Femur (tissue), 1 donor: ENCODE measurements around the gene ZNF135.

ENCODE experiments used
- DNase-seq: peaks from one replicate; pipeline ENCODE4 v3.0.0-alpha.2; 2017

ZNF135 gene

DNA sequence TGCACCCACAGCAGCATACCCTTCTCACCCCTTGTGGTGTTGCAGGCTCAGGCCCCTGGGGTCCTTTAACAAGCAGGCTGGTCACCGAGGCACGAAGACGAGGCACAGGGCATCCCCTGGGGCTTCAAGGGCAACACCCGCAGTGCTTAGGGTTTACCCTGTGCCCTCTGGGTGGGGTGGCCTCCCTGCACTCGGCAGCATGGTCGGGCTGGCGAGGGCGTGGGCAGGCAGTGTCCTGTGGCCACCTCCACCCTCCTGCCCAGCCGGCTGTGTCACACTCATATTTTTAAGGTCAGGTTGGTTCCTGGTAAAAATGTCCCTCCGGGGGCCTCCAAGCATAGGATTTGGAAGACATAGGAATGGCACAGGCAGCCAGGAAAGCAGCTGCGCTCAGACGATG, 11.4 kb upstream of the ZNF135 start:
- no peak for DNase-seq

GRCh38 chr19:58052256-58052655, 6.8 kb upstream of the ZNF135 start:
- DNase-seq: no peak

DNA sequence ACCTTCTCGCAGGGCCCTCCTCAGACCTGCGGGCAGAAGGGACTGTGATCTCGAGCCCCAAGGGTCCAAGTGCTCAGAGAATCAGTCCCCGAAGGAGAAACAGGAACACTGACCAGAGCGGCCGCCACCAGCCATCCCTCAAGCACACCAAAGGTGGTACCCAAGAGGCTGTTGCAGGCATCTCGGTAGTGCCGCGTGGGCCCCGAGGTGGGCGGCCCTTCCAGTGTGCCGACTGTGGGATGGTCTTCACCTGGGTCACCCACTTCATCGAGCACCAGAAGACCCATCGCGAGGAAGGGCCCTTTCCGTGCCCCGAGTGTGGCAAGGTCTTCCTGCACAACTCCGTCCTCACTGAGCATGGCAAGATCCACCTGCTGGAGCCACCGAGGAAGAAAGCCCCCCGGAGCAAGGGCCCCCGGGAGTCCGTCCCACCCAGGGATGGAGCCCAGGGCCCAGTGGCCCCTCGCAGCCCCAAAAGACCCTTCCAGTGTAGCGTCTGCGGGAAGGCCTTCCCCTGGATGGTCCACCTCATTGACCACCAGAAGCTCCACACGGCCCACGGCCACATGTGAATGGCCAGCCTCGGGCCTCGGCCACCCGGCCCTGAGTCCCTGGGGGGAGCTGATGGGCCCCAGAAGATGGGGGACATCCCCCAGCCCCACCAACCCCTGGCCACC, 5.5 kb upstream of the ZNF135 start:
- DNase-seq: no peak

GRCh38 chr19:58054901-58055874, 3.9 kb upstream of the ZNF135 start:
- DNase-seq: peak; percentile 81

- no peak for DNase-seq
These were observed 2.8 kb upstream of the ZNF135 start for GRCh38 chr19:58056261-58056660.

- no peak for DNase-seq
These were observed 2.2 kb upstream of the ZNF135 start for GRCh38 chr19:58056861-58057260.

DNA sequence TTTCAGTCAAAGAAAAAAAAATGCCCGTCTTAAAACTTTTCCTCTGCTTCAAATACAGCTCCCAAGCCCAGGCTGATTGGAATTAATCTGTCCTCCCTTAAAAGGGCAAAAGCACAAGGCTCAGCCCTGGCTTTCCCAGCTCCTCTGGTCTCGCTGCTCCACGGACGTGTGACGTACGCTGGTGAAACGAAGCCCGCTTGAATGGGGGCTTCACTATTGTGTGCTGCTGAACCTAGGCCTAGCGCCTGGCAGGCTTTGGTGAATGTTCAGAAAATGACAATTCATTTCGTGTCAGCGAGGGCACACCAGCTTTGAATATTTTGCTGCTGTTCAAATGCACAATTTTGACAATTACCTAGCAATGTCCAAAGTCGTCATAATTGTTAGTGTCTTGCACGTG, 615 bp upstream of the ZNF135 start:
- DNase-seq: no peak

- peak; percentile 45 for DNase-seq
These were observed 593 bp downstream of the ZNF135 start for GRCh38 chr19:58059671-58060078.

DNA sequence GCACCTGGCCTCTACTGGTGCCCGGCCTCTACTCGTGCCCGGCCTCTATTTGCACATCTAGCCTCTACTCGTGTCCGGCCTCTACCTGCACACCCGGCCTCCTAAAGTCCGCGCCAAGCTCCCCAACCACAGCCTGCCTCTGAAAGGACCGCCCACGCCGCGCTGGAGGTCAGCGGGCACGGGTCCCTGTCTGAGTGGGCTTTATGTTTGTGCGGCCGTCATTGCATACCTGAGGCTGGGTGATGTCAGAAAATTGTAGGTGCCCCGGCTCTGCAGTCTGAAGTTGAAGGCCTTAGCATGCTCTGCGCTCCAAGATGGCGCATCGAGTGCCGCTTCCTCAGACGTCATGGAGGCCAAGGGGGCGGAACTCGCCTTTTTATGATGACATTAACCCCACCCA, 1.1 kb downstream of the ZNF135 start:
- no peak for DNase-seq

GRCh38 chr19:58063712-58064111, 4.6 kb downstream of the ZNF135 start:
- DNase-seq: no peak

GRCh38 chr19:58067240-58067912, 8.3 kb downstream of the ZNF135 start:
- no peak for DNase-seq

DNA sequence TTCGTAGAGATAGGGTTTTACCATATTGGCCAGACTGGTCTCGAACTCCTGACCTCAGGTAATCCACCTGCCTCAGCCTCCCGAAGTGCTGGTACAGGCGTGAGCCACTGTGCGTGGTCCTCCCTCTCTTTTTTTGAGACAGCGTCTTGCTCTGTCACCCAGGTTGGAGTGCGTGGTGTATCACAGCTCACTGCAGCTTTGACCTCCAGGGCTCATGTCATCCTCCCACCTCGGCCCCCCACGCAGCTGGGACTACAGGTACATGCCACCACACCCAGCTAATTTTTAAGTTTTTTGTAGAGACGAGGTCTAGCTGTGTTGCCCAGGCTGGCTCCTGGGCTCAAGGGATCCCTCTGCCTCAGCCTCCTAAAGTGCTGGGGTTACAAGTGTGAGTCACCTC, 20.7 kb downstream of the ZNF135 start:
- DNase-seq: no peak

DNA sequence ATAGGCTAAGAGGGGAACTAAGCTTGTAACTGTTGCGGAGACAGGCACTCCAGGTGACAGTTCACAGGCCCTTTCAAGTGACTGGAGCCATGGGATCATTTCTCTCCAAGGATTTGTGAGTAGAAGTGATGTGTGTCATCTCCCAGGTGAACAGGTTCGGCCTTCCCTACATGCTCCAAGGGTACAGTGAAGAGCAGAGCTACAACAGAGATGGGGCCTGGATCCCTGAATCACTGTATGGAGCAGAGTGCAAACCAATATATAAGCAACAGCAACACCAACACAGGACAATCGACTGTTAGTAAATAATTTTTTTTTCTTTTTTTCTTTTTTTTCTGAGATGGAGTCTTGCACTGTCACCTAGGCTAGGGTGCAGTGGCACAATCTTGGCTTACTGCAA, 23.9 kb downstream of the ZNF135 start:
- no peak for DNase-seq

DNA sequence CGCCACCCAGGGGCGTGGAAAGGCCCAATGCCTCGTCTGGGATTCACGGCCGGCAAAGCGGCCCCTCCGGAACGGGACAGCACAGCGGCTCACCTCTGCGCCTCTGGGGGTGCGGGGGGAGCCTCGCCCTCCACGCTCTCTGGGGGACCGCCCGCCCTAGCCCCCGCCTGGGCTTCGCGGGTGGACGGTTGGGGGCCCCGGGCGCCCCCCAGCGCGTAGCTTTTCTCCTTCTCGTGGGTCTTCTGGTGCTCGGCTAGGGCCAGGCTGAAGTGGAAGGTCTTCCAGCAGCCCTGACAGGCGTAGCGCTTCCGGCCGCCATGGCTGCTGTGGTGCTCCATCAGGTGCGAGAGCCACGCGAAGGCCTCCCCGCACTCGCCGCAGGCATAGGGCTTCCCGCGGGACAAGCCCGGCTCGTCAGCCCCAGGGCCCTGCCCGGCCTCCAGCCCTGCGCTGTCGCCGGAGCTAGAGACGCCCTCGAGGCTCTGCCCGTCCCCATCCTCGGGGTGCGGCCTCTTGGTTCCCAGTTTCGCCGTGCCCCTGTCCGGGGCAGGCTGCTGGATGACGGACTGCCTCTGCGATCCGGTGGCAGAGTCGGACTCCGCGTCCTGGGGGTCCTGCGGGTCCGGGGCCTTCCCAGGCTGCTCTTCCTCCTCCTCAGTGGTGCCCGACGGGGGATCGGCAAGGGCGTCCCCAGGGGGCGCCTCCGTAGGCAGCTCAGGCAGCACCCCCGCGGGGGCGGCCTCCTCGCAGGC, 25.7 kb downstream of the ZNF135 start:
- DNase-seq: no peak

GRCh38 chr19:58085348-58085875, 26.3 kb downstream of the ZNF135 start:
- no peak for DNase-seq

DNA sequence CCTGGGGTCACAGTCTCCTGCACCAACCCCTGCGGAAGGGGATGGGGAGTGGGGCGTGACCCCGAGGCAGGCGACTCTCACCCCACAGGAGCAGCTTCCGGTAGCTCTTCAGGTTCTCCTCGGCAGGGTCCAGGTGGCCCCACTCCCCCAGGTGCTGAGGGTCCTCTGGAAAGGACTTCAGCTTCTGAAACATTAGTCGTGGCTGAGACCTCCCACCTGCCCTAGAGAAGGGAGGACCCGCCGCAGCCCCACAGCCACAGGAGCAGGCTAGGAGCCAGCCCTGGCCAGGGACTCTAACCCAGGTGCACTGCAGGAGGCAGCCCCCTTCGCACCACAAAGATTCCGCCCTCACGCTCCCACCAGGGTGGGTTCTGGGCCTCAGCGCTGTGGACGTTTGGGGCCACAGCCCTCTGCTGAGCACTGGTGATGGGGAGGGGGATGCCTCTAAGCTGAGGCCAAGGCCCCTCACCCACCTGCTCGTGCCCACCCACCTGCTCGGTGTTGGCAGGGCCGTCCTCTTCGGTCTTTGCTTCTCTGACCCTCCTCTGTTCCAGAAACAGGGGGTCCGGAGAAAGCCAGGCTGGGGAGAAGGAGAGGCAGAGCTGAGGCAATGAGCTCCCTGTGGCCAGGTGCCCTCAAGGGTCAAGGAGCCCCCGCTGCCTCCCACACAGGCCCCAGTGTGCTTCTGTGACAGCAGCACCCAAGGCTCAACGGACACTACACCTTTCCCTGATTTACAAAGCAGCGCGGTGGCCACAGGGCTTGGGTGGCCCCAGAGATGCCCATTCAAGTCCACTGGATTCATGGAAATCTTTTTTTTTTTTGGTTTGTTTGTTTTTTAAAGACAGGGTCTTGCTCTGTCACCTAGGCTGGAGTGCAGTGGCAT, 28.0 kb downstream of the ZNF135 start:
- no peak for DNase-seq

- no peak for DNase-seq
These were observed 29.5 kb downstream of the ZNF135 start for GRCh38 chr19:58088521-58089052.

DNA sequence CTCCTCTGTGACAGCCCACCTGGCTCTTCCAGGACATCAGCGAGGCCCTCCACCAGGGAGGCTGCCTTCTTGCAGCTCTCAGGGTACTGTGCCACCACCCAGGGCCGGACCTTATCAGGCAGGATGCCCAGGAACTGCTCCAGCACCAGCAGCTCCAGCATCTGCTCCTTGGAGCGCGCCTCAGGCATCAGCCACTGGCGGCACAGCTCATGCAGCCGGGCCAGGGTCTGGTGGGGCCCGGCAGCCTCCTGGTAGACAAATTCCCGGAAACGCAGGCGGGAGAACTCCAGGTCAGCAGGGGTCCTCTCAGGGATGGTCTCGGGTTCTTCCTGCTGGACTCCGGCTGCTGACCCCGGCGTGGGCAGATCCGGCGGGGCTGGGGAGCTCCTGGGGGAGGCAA, 30.8 kb downstream of the ZNF135 start:
- DNase-seq: no peak

- peak; percentile 40 for DNase-seq
These were observed 32.3 kb downstream of the ZNF135 start for GRCh38 chr19:58091251-58091995.

- no peak for DNase-seq
These were observed 34.0 kb downstream of the ZNF135 start for GRCh38 chr19:58093071-58093470.
